GM19468 (cell line): ENCODE measurements around the gene CFAP299.
"Not testable (repeated sequence)": the region's sequence is repeated elsewhere in the genome, so short reads cannot be mapped to it uniquely, and the experiment has no call there.

Experiments used
- ATAC-seq: cut with Tn5 transposase; IDR thresholded peaks from one replicate; pipeline ENCODE4 v1.9.1; 2021; ENCODE audit warnings: mild to moderate bottlenecking, moderate library complexity, moderate number of reproducible peaks; ENCODE audit not compliant: unreplicated experiment; ENCODE audit errors: extremely low read depth

Gene CFAP299

DNA sequence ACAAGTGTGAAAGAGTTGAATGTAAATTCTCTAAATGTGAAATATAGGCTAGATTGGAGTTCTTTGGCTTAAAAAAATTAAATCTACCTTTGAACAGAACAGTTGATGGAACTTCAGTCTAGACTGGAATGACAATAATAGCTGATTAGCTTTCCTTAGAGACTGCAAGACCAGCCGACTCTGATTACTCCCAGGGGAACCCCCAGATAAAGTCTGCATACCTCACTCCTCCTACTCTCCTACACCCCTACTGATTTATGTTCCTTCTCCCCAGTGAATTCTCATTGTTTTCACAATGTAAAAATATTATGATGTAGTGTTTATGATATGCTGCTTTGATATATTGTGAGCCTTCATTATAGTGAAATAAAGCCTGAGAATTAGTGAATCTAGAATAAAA is 241.3 kb downstream of the CFAP299 start:
- ATAC-seq, result no peak

DNA sequence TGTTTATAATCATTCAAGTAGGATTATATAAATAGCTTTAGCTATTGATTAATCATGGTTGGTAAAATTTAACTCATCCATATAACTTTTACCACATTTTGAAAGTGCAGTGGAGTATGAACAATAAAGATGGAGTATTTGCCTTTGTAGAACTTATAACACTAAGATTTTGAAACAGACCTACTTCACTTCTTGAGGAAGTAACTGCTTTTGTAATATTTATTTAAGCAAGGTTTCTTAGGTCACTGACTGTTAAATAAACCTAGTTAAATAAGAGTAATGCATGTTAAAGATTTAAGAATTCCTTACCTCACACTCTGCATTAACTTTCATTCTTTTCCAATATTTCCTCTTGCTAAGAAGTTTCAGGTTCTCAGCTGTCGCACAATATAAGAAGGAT is 242.5 kb downstream of the CFAP299 start:
- no peak for ATAC-seq

DNA sequence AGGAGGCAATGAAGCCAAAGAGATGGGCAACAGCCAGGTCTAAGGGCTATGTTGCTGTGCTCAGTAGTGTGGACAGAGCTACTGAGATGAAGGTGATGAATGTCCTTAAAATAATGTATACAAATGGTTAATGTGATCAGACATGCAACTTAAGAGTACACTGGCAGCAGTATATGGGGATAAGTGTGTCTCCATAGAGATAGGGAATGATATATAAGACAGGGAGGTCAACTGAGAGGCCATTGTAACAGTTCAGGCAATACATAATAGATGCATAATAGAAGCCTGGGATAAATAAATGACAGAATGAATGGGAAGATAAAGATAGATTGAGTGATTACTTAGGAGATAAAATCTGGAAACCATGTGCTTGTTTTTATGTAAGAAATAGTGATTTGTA is 250.0 kb downstream of the CFAP299 start:
- ATAC-seq, result no peak

DNA sequence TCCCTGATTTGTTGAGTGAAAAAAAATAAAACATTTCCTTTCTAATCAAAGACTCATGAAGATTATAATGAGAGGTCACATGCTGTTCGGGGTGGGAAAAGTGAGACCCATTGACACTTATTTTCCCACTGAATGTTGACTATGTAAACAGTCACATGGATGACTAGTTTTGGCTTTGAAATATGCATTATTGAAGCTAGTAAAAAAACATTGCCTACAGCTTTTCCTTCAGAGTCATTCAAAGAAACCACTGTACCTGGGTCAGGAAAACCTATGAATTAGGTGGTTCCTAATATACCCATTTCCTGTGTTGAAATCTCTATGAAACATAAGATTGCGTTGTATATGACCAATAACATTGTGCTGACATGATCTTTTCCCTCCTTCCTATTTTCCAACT is 251.2 kb downstream of the CFAP299 start:
- no peak for ATAC-seq

DNA sequence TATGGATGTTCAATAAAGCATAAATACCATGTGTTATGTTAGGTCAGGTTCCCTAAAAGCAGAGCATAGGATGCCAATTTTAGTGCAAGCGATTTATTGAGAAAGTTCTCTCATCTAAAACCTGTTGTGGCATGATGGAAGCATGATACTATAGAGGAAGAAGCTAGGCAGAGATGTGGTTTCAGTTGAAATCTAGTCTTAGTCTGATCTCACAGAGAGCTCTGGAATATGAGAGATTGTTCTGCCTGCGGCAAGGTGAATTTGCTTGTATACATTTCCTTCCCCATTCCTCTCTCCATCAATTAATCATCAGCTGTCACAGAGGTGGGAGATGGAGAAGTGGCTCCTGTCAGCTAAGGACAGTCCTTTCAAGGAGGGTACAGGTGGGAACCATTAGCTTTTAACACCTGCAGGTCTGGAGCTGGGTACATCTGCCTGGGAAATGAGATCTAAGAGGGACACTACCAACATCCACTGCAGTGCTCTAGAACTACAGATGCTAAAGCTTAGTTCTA is 252.4 kb downstream of the CFAP299 start:
- no peak for ATAC-seq

DNA sequence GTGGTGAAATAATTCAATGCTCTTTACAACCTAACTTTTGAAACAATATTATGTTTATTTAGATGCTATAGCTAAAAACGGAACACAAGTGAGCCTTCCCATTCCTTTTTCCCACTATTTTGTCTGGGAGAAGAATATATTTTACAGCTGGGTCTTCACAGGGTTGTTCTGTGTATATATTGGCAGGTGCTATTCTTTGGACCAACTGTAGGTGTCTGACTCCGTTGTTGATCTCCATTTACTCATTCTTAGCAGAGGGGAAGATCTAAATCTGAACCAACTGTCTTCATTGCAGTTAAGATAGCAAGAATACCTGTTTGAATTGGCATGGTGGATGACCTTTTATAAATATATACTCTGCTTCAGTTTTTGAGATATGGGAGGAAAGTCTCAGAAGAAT is 257.4 kb downstream of the CFAP299 start:
- no peak for ATAC-seq

DNA sequence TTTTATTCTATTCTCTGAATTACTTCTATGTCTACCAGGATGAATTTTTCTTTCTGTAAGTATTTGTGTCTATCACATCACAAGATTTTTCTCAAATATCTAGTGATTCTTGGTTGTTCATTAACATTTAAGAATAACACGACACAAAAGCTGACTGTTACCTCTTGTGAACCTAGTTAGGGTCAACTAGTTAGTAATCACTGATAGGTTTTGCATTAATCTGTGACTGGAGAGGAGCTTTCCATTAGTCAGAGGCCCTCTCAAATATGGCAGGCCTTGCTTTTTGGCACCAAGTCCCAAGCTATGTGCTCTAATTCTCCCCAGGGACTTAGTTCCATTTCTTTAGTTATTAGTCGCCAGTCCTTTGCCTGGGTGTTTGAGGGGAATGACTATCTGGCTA is 259.2 kb downstream of the CFAP299 start:
- no peak for ATAC-seq

DNA sequence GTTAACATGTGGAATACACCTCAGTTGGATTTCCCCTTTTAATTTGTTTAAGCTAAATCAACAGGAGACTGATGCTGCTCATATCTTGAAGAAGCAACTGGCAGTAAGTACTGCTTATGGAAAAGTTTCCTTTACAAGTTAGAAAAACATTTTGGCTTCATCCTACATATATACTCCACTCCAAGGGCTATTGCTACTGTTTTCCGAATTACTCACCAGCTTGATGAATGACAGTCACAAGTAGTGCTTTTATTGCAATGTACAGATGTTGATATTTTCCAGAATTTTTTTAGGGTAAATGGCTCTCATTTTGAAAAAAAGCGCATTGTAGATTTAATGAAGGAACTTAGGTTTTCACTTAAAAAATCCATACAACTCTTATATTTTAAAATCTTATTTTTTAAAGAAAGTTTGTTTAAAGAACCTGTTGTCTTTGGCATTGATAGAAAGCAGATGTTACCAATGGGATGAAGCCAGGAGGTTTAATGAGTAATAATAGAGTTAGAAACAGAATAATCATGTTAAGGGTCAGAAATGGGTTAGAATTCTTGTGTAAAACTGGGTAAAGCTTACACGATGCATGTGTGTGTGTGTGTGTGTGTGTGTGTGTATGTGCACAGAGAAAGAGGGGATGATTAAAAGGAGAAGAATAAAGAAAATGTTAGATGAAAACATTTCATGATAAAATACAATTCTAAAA is 272.9 kb downstream of the CFAP299 start:
- ATAC-seq, result no peak

DNA sequence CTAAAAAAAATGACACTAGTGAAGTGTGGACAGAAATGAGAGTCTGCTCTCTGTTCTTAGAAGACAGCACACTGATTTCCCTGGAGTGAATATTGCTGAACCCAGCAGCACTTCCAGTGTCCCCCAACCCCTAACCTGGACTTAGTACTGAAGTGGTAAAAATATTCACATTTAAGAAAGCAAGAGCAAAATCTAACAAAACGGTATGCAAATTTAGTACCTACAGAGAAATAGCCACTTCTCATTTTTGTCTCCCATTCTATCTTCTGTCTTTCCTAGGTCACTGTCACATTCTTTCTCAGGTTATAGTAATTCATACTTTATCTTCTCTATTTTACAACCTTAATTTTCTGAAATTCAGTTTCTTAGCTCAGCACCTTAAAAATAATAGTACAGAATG is 274.7 kb downstream of the CFAP299 start:
- ATAC-seq, result no peak

DNA sequence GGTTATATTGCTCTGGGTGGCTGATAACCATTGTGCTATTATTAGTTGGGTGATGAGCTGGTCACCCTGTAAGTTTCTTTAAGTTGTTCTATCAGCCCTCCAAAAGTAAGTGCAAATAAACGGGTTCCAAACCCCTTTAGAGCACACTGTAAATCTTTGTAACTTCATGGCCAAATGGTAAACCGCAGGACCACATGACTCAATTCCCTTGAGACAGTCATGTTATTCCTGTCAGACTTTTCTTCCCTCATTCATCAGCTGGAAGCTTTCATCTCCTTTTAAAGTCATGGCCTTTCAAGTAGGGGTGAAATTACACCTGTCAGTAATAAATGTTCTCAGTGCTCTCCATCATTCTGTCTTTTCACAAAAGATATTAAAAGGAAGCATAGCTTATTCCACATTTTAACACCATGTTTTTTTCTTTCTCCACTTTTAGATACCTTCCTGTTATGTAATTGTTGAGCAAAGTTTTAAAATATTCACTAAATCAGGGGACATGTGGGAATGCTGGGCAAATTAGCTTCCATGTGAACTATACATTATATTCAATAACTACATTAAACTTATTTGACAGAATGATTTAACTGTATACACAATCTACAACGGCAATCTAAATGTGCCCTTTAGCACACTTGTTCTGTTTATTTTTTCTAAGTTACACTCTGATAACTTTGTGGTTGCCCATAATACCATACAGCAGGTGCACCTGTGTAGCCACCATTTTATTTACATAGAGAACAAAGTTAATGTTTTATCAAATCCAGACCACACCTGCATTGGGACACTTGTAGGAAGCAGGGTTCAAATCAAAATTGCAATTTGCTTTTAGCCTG is 275.5 kb downstream of the CFAP299 start:
- peak; percentile 79 for ATAC-seq

DNA sequence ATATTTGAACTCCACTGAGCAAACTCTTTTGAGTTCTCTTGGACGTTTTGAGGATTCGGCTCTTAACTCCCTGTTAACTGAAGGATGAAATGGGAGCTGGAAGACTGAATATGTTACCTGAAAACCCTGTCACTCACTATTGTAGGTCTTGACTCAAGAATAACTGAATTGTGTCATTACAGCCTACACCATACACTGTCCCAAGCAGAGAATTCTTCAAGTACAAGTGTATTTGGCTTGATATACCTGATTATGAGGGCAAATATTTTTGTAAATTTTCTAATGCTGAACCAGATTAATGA is 276.1 kb downstream of the CFAP299 start:
- no peak for ATAC-seq

DNA sequence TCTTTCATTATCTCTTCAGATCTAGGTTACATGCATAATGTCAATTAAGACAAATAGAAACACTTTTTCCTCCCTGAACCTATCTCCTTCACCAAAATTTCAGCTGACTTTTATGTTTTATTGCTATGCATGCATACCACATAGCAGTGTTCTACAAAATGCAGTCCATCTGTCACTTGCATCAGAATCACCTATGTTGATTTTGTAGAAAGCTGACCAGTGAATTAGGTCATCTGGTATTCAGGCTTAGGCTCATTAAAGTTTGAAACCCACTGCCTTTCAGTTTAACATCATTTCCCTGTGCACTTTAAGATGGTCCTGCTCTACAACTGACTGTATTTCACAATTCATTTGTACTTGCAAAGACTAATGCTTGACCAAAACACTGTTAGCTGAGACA is 277.9 kb downstream of the CFAP299 start:
- ATAC-seq, result no peak

DNA sequence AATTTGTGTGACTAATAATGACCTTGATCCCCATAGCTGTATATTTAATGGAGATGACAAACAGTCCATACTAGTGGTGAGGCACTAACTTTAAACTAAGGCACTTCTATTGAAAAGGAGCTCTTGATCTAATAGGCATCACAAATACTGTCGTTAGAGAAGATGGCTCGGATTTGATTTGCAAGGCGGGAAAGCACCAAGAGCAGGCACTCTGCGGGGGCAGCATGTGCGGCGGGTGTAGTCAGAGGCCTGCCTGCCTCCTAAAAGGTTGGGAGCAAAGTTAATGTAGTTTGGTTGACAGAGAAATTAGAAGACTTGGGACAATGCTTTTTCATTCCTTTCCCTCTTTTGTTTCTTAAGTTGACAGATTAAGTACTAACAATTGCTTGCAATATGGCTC is 278.8 kb downstream of the CFAP299 start:
- no peak for ATAC-seq

DNA sequence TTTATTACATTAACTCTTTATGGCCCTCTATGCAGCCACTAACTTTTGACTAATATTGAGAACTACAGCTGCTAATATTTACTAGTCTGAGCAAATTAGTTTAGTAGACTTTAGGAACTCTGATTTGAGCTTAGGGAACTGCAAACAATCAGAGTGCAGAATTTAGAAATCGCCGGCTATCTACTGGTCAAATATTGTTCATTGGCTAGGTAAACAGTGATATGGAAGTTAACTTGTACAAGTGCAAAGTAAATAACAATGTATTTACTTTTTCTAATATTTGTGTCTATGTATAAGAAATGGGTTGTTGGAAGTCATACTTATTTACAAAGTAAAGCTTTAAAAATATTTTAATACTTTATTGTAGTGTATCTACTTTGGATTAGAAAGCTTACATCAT is 279.6 kb downstream of the CFAP299 start:
- ATAC-seq, result no peak

DNA sequence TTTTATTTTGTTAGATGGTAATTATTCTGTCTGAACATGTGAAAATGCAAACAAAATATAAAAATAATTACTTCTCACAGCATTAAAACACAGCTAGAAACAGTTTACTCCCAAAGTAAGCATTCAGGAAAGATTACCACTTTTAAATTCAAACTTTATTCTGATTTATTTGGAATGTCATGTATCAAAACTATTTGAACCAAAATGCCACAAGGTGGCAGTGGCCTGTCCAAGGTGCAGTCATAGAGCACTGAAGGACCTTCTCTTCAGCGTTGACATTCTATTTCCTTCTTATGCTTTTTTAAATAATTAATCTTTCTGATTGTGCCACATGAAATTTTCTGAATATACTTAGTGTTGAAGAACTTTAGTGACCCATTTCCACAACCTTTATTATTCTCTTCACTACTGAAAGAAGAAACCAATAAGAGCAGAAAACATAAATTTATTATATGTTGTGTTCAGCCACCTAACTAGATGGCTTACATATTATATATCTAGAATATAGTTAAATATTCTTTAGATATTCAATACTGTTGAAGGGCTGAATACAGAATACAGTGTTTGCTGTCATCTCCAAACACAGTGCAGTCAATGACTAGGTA is 283.6 kb downstream of the CFAP299 start:
- ATAC-seq, result no peak

DNA sequence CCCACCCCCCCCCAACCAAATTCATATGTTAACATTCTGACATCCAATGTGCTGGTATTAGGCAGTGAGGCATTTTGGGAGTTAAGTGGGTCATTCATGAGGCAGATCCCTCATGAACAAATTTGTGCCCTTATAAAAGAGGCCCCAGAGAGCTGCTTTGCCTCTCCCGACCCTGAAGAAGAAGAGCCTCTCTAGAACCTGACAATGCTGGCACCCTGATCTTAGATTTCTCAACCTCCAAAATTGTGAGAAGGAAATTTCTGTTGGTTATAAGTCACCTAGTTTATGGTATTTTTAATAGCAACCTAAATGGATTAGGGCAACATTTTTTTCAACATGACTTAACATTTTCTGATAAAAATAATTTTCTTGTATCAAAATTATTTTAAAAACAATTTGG is 296.3 kb downstream of the CFAP299 start:
- ATAC-seq, result no peak

DNA sequence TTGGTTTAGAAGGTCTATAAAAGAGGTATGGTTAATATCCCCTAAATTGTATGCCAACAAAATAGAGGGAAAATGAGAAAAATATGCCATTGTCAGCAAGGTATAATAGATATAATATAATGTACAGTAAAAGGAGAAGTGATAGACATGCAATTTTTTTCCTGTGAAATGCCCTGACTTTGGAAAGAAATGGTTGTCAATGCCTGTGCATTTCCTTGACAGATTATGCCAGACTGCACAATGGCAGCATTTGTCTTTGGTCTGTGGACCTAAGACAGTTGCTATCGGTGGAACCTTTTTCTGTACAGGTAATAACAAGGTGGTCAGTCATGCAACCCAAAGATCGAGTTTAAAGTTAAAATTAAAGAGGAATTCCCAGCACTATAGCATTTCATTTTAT is 301.7 kb downstream of the CFAP299 start:
- no peak for ATAC-seq

DNA sequence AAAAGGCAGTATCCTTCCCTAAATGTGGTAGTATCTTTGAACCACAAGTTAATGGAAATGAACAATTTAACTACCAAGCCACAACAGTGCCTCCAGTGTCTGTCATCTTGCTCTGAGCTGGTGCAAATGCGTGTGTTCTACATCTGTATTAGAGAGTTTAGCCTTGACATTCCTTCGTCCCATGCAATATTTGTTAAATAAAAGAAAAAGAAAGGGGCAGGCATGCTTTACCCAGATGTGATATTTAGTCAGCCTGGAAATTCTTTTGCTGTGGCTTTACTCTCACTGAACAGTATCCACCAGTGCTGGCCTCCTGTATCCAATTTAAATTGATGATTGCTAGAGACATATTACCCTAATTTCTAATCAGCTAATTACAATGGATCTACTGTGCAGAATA is 310.5 kb downstream of the CFAP299 start:
- no peak for ATAC-seq

DNA sequence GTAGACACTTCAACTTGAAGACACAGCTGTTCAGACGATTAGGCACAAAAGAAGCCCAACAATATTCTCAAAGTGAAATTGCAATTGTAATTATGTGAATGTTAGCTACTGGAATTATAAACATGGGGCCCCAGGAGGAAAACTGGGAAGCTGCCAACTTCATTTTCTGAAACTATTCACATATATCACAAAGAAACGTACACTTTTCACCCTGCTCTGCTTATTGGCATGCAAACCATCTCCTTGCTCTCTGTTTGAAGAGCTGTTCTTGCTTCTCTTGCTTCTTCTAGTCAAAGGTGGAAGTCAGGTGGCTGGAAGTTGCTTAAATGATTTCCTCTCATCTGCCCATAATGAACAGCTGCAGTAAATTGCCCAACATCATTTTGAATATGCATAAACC is 320.1 kb downstream of the CFAP299 start:
- no peak for ATAC-seq

DNA sequence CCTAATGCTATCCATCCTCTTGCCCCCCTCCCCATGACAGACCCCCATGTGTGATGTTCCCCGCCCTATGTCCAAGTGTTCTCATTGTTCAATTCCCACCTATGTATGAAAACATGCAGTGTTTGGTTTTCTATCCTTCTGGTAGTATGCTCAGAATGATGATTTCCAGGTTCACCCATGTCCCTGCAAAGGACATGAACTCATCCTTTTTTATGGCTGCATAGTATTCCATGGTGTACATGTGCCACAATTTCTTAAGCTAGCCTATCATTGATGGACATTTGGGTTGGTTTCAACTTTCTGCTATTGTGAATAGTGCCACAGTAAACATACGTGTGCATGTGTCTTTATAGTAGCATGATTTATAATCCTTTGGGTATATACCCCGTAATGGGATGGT is 334.6 kb downstream of the CFAP299 start:
- ATAC-seq, result not testable (repeated sequence)

DNA sequence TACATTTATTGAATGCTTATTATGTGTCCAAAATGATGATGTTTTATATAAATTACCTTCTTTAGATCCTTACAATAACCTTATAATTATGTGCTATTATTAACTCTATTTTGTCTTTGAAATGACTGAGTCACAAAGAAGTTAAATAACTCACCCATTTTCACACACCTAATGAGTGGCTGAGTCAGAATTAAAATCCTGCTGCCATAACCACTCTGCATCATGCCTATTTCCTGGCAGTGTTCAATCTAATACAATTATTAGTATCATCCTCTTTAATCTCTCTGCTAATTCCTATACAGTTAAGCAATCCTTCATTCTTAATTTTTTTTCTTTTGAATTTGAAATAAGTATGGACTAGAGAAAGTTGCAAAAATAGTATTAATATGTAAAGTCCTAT is 342.9 kb downstream of the CFAP299 start:
- no peak for ATAC-seq
